Tibial artery (tissue), 4 donors: Measurements from ENCODE around the gene PCBP4.
A peak's percentile ranks its signal among the peaks of the same experiment; 100 is the strongest.

Experiments used
- DNase-seq, 2 donors: peaks; one replicate each; pipeline ENCODE4 v3.0.0-alpha.2; 2019
- H3K27ac ChIP-seq, 2 donors: fragments of 200-600 bp; sonication (generic) in 1 of 2; 1 replicate in 1 of 2; 2 replicates in 1 of 2; pipeline ENCODE4 v1.5.1; 2018 to 2019; ENCODE audit warnings: mild to moderate bottlenecking in 1 of 2
- H3K27me3 ChIP-seq, 2 donors: fragments of 200-600 bp; sonication (generic) in 1 of 2; one replicate each; pipeline versions ENCODE4 v1.5.1 to v1.6.0; 2016 to 2019
- H3K36me3 ChIP-seq, 3 donors: fragments of 200-600 bp; sonication (generic) in 2 of 3; one replicate each; pipeline ENCODE4 v1.5.1; 2016 to 2019; ENCODE audit warnings: mild to moderate bottlenecking in 2 of 3
- H3K4me1 ChIP-seq, 4 donors: fragments of 200-600 bp; sonication (generic) in 2 of 4; 1 replicate in 3 of 4; 2 replicates in 1 of 4; pipeline ENCODE4 v1.5.1; 2016 to 2019
- H3K4me3 ChIP-seq, 2 donors: fragments of 200-600 bp; sonication (generic) in 1 of 2; 1 replicate in 1 of 2; 2 replicates in 1 of 2; pipeline ENCODE4 v1.5.1; 2018 to 2019; ENCODE audit warnings: mild to moderate bottlenecking in 2 of 2
- H3K9me3 ChIP-seq, 3 donors: fragments of 200-600 bp; sonication (generic) in 1 of 3; one replicate each; pipeline ENCODE4 v1.5.1; 2016 to 2019
- CTCF ChIP-seq, 2 experiments: fragments of 200-600 bp in 1 of 2; fragments of 450-650 bp in 1 of 2; IDR thresholded peaks; one replicate each; pipeline ENCODE4 v1.5.1; 2017 to 2019; ENCODE audit warnings: antibody characterized with exemption in 2 of 2, mild to moderate bottlenecking in 1 of 2, moderate library complexity in 1 of 2
- intact Hi-C: fragments of 100-400 bp; cut with DNase I; formaldehyde crosslinking; loops from one replicate; pipeline ENCODE4 v1.15.0; 2023; ENCODE audit warnings: low total_unique reads

Gene PCBP4

GRCh38 chr3:51945031-51945840 lies 22.0 kb downstream of the PCBP4 start:
- H3K4me3 ChIP-seq, result no peak overlapping the region
- intact Hi-C loops, result no loop called here
- H3K27ac ChIP-seq, result no peak overlapping the region
- peaks cover 0 to 28% (median 24%) of the 10 kb centered on the region in 4 donors for H3K4me1 ChIP-seq
- peaks cover 0 to 50% (median 0%) of the 10 kb centered on the region in 3 donors for H3K36me3 ChIP-seq
- H3K27me3 ChIP-seq, result no peaks in the 10 kb centered on the region
- H3K9me3 ChIP-seq, result no peaks in the 10 kb centered on the region
- peak in 1 of 2 donors; percentile 62 for DNase-seq
- no peak for TF ChIP-seq CTCF (IDR thresholded peaks at IDR 0.05)

DNA sequence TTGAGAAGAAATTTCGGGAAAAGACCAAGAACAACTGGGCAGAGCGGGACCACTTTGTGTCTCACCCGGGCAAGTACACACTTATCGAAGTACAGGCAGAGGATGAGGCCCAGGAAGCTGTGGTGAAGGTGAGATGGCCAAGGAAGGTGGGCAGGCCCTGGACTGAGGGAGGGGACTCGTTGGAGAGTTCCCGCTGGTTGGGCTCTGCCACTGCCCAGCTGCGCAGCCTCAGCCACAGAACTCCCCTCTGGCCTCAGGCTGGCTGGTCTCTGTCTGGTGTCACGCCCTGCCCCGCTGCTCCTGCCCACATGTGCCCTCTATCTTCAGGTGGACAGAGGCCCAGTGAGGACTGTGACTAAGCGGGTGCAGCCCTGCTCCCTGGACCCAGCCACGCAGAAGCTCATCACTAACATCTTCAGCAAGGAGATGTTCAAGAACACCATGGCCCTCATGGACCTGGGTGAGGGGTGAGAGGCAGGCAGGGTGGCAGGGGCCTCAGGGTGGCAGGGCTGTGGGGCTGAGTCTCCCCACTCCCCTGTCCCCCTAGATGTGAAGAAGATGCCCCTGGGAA lies 22.7 kb downstream of the PCBP4 start:
- DNase-seq, result peak in 1 of 2 donors; percentile 62
- H3K9me3 ChIP-seq, result no peaks in the 10 kb centered on the region
- H3K4me3 ChIP-seq, result no peak overlapping the region
- H3K27ac ChIP-seq, result no peak overlapping the region
- H3K36me3 ChIP-seq, result peaks cover 0 to 50% (median 0%) of the 10 kb centered on the region in 3 donors
- no peaks in the 10 kb centered on the region for H3K27me3 ChIP-seq
- TF ChIP-seq CTCF (IDR thresholded peaks at IDR 0.05), result no peak
- intact Hi-C loops, result loop anchor here (5.0 kb wide), 3 partner anchors 38 to 198 kb away; partner anchors contain the start of genes ACY1 and DUSP7
- H3K4me1 ChIP-seq, result peaks cover 0 to 33% (median 29%) of the 10 kb centered on the region in 4 donors

GRCh38 chr3:51943451-51944391 lies 23.5 kb downstream of the PCBP4 start:
- H3K9me3 ChIP-seq, result no peaks in the 10 kb centered on the region
- H3K36me3 ChIP-seq, result peaks cover 0 to 42% (median 0%) of the 10 kb centered on the region in 3 donors
- H3K27ac ChIP-seq, result peak overlapping the region; percentile 88 to 97
- intact Hi-C loops, result loop anchor here (5.0 kb wide), 3 partner anchors 39 to 199 kb away; partner anchors contain the start of genes ACY1 and DUSP7
- peak overlapping the region in 1 of 2 donors; percentile 72 for H3K4me3 ChIP-seq
- H3K27me3 ChIP-seq, result no peaks in the 10 kb centered on the region
- H3K4me1 ChIP-seq, result peaks cover 0 to 33% (median 29%) of the 10 kb centered on the region in 4 donors
- DNase-seq, result peak in 1 of 2 donors; percentile 69
- TF ChIP-seq CTCF (IDR thresholded peaks at IDR 0.05), result no peak

DNA sequence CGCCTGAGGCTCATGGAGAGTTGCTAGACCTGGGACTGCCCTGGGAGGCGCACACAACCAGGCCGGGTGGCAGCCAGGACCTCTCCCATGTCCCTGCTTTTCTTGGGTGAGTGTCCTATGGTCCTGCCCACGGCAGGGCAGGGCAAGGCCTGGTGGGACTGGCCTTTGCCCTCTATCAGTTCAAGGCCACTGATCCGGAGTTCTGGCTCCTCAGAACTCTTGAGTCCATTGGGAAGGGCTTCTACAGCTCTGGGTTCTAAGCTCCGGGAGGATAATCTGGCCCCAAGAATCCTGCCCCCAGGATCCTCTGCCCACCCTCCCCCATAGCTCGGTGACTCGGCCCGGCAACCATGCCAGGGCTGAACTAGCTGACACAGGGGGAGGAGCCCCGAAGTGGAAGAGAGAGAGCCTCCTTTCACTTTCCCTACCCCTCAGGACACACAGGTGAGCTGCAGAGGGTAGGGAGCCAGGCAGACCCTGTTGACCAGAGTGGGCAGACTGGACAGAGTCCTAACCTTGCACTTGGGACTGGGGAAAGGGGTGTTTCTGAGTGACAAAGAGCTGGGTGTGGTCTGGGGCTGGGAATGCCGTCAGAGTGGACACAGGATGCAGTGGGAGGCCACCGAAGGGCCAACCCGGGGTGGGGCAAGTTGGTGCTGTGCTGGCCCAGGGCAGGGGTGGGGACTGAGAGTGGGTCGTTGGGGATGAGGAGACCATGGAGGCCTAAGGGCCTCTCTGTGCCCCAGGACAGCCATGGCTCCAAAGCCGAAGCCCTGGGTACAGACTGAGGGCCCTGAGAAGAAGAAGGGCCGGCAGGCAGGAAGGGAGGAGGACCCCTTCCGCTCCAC lies 24.4 kb downstream of the PCBP4 start:
- no peak for TF ChIP-seq CTCF (IDR thresholded peaks at IDR 0.05)
- Histone ChIP-seq H3K27me3 (no peaks in the 10 kb centered on the region), H3K4me3 (peak overlapping the region; percentile 72 to 78), H3K4me1 (peaks cover 0 to 33% (median 29%) of the 10 kb centered on the region in 4 donors), H3K27ac (peak overlapping the region; percentile 88 to 97), H3K9me3 (no peaks in the 10 kb centered on the region), H3K36me3 (peaks cover 2 to 41% (median 4%) of the 10 kb centered on the region in 3 donors)
- DNase-seq, result peak; percentile 49 to 78
- intact Hi-C loops, result loop anchor here (5.0 kb wide), 3 partner anchors 39 to 199 kb away; partner anchors contain the start of genes ACY1 and DUSP7
